Calu3 (cell line): ENCODE measurements around the gene SKOR2. TPM values are rescaled to one million over a fixed set of nuclear protein-coding genes. Genes with fewer than 3 reads are reported as not detected.

Experiments
- BruUV-seq: library from RNA; stranded (reverse); fragments of 400-500 nt; replicated peaks from 2 replicates; lab custom pipeline; 2021; lab: Mats Ljungman, UMichigan
- CTCF ChIA-PET: fragments of 300-600 bp; sonication (Branson Sonifier 250); formaldehyde crosslinking; loops from one replicate; lab custom pipeline; 2022; ENCODE audit warnings: antibody characterized with exemption; lab: Charles Lee
- DNase-seq: peaks from one replicate; pipeline ENCODE4 v3.0.0; 2022
- H3K27ac Mint-ChIP-seq: one replicate; pipeline ENCODE4 v1.8.0; 2022; ENCODE audit warnings: mixed read lengths; ENCODE audit not compliant: unreplicated experiment
- H3K27me3 Mint-ChIP-seq: one replicate; pipeline ENCODE4 v1.8.0; 2022; ENCODE audit warnings: mixed read lengths; ENCODE audit not compliant: unreplicated experiment
- H3K36me3 Mint-ChIP-seq: one replicate; pipeline ENCODE4 v1.8.0; 2022; ENCODE audit warnings: mild to moderate bottlenecking, moderate library complexity, mixed read lengths; ENCODE audit not compliant: insufficient read depth, unreplicated experiment
- H3K4me1 Mint-ChIP-seq: one replicate; pipeline ENCODE4 v1.8.0; 2022; ENCODE audit warnings: mild to moderate bottlenecking, low read depth, mixed read lengths; ENCODE audit not compliant: unreplicated experiment
- H3K4me3 Mint-ChIP-seq: one replicate; pipeline ENCODE4 v1.8.0; 2022; ENCODE audit warnings: mild to moderate bottlenecking, low read depth, moderate library complexity, mixed read lengths; ENCODE audit not compliant: unreplicated experiment
- H3K9me3 Mint-ChIP-seq: one replicate; pipeline ENCODE4 v1.8.0; 2022; ENCODE audit warnings: low read depth, mixed read lengths; ENCODE audit not compliant: unreplicated experiment
- CTCF ChIP-seq: fragments of 200-600 bp; IDR thresholded peaks from one replicate; pipeline ENCODE4 v1.8.0; 2022; ENCODE audit warnings: antibody characterized with exemption; ENCODE audit not compliant: unreplicated experiment
- intact Hi-C: fragments of 100-400 bp; cut with micrococcal nuclease; formaldehyde crosslinking; loops from one replicate; pipeline ENCODE4 v1.10.0; 2022; ENCODE audit not compliant: unreplicated experiment
- total RNA-seq: library from RNA; stranded (reverse); gene quantifications from 2 replicates; pipeline ENCODE4 v1.2.3, GENCODE V29; 2022

SKOR2 gene
- total RNA-seq, 1 experiment from 2014 or later = not detected

- Mint-ChIP-seq H3K36me3 (no peaks in the 10 kb centered on the region), H3K4me3 (no peak overlapping the region), H3K4me1 (no peaks in the 10 kb centered on the region), H3K27me3 (peaks cover 53% of the 10 kb centered on the region), H3K27ac (no peak overlapping the region), H3K9me3 (no peaks in the 10 kb centered on the region)
- DNase-seq = no peak
- CTCF ChIA-PET = no interaction called here
- no TSS peak for BruUV-seq
- intact Hi-C loops = no loop called here
- TF ChIP-seq CTCF = no peak
These were observed 16.4 kb downstream of the SKOR2 start for GRCh38 chr18:47235096-47235495.

GRCh38 chr18:47226660-47227059 is 24.8 kb downstream of the SKOR2 start:
- intact Hi-C loops = no loop called here
- CTCF ChIA-PET = interaction anchor here (0.5 kb wide), 1 partner anchor 1128 kb away, joined by 4 read pairs; the partner anchor contains the start of gene ATP5F1A
- H3K36me3 Mint-ChIP-seq = no peaks in the 10 kb centered on the region
- no peaks in the 10 kb centered on the region for H3K9me3 Mint-ChIP-seq
- DNase-seq = no peak
- TF ChIP-seq CTCF = no peak
- H3K4me3 Mint-ChIP-seq = no peak overlapping the region
- H3K4me1 Mint-ChIP-seq = no peaks in the 10 kb centered on the region
- no peak overlapping the region for H3K27ac Mint-ChIP-seq
- no TSS peak for BruUV-seq
- H3K27me3 Mint-ChIP-seq = peaks cover 53% of the 10 kb centered on the region

GRCh38 chr18:47215554-47216138 is 35.8 kb downstream of the SKOR2 start:
- CTCF ChIA-PET = interaction anchor here (1.2 to 1.6 kb wide), 4 partner anchors 11 to 540 kb away, joined by 4 to 8 read pairs (median 4); no protein-coding TSS in a partner anchor
- BruUV-seq = no TSS peak
- Mint-ChIP-seq H3K27ac (no peak overlapping the region), H3K4me1 (no peaks in the 10 kb centered on the region), H3K36me3 (no peaks in the 10 kb centered on the region), H3K27me3 (peaks cover 74% of the 10 kb centered on the region), H3K9me3 (no peaks in the 10 kb centered on the region), H3K4me3 (no peak overlapping the region)
- peak; percentile 26 for DNase-seq
- TF ChIP-seq CTCF = no peak
- intact Hi-C loops = loop anchor here (1.0 to 2.0 kb wide), 2 partner anchors 68 to 533 kb away; no protein-coding TSS in a partner anchor

GRCh38 chr18:47209171-47209570 is 42.3 kb downstream of the SKOR2 start:
- CTCF ChIA-PET = interaction anchor here (0.7 kb wide), 1 partner anchor 655 kb away, joined by 3 read pairs; no protein-coding TSS in a partner anchor
- no peaks in the 10 kb centered on the region for H3K36me3 Mint-ChIP-seq

More at GRCh38 chr18:47209171-47209570, 42.3 kb downstream of the SKOR2 start:
- Mint-ChIP-seq H3K27ac (no peak overlapping the region), H3K4me3 (no peak overlapping the region), H3K9me3 (no peaks in the 10 kb centered on the region), H3K4me1 (no peaks in the 10 kb centered on the region), H3K27me3 (peaks cover 96% of the 10 kb centered on the region)
- no peak for DNase-seq
- intact Hi-C loops = no loop called here
- no TSS peak for BruUV-seq
- no peak for TF ChIP-seq CTCF
